Right atrium auricular region (tissue), 2 donors: ENCODE measurements around the gene PRRC2A. TPM values are rescaled to one million over a fixed set of nuclear protein-coding genes. Genes with fewer than 3 reads are reported as not detected.

Experiments
- DNase-seq: peaks from one replicate; pipeline ENCODE4 v3.0.0-alpha.2; 2019; ENCODE audit warnings: low spot score
- H3K27ac ChIP-seq, 2 donors: fragments of 200-600 bp; sonication (generic); 1 replicate in 1 of 2; 2 replicates in 1 of 2; pipeline ENCODE4 v1.5.1; 2016 to 2019
- H3K27me3 ChIP-seq, 2 donors: fragments of 200-600 bp; sonication (generic); one replicate each; pipeline versions ENCODE4 v1.5.1 to v1.6.0; 2017 to 2019
- H3K36me3 ChIP-seq: fragments of 200-600 bp; sonication (generic); one replicate; pipeline ENCODE4 v1.5.1; 2016
- H3K4me1 ChIP-seq, 2 donors: fragments of 200-600 bp; sonication (generic); one replicate each; pipeline versions ENCODE4 v1.5.1 to v1.6.0; 2017 to 2019
- H3K4me3 ChIP-seq, 2 donors: fragments of 200-600 bp; sonication (generic); 1 replicate in 1 of 2; 2 replicates in 1 of 2; pipeline ENCODE4 v1.5.1; 2017 to 2019; ENCODE audit warnings: mild to moderate bottlenecking in 1 of 2, moderate library complexity in 1 of 2
- H3K9me3 ChIP-seq, 2 donors: fragments of 200-600 bp; sonication (generic); one replicate each; pipeline ENCODE4 v1.5.1; 2019
- total RNA-seq, 2 donors: library from RNA; depleted of rRNA; stranded (reverse); fragments of >200 nt; gene quantifications; one replicate each; pipeline ENCODE4 v1.1.0, GENCODE V29; 2016
- TF ChIP-seq, protein P1 (sequence below), 2 donors: fragments of 200-600 bp; sonication (generic); IDR thresholded peaks; one replicate each; pipeline ENCODE4 v1.5.1; 2019; ENCODE audit warnings: antibody characterized with exemption in 2 of 2

PRRC2A gene
- total RNA-seq, 2 donors from 2014 or later, result 61.0 to 96.7 TPM

DNA sequence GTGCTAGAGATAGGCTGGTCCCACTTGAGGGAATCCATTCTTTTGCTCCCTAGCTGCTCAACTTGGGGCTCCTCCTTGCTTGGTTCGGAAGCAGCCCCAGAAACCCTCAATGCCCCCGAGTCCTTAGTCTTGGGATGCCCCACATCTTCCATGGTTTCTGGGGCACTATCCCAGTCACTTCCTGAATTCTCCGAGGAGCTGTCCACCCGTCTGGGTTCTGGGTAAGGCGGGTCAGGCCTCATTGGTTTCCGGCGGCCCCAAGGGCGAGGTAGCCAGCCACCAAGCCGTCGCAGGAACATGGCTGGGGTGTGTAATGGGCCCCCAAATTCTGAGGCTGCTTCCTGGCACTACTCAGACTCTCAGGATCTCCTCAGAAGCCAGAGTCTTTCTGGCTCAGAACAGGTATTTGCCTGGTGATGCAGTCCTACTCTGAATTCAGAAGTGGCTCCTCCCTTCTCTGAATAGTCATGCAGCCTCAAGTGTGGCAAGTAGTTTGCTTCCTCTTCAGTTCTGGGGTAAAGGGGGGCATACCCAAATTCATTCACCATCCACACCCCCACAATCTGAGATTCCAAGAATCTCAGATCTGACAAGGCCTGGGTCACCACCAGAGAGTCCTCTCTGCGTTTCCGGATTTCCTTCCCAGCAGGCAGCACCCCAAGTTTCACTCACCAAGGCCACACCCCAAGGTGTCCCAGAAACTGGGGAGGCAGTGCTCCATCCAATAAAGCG is 39.3 kb downstream of the PRRC2A start:
- peak overlapping the region; percentile 71 to 83 for H3K4me3 ChIP-seq
- no peaks in the 10 kb centered on the region for H3K27me3 ChIP-seq
- no peak for DNase-seq
- H3K4me1 ChIP-seq, result peaks cover 0 to 55% of the 10 kb centered on the region in 2 donors
- H3K9me3 ChIP-seq, result no peaks in the 10 kb centered on the region
- TF ChIP-seq, protein P1, sequence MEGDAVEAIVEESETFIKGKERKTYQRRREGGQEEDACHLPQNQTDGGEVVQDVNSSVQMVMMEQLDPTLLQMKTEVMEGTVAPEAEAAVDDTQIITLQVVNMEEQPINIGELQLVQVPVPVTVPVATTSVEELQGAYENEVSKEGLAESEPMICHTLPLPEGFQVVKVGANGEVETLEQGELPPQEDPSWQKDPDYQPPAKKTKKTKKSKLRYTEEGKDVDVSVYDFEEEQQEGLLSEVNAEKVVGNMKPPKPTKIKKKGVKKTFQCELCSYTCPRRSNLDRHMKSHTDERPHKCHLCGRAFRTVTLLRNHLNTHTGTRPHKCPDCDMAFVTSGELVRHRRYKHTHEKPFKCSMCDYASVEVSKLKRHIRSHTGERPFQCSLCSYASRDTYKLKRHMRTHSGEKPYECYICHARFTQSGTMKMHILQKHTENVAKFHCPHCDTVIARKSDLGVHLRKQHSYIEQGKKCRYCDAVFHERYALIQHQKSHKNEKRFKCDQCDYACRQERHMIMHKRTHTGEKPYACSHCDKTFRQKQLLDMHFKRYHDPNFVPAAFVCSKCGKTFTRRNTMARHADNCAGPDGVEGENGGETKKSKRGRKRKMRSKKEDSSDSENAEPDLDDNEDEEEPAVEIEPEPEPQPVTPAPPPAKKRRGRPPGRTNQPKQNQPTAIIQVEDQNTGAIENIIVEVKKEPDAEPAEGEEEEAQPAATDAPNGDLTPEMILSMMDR (IDR thresholded peaks at IDR 0.05), result no peak
- H3K27ac ChIP-seq, result peak overlapping the region; percentile 81 to 89
- peaks cover 21% of the 10 kb centered on the region for H3K36me3 ChIP-seq

DNA sequence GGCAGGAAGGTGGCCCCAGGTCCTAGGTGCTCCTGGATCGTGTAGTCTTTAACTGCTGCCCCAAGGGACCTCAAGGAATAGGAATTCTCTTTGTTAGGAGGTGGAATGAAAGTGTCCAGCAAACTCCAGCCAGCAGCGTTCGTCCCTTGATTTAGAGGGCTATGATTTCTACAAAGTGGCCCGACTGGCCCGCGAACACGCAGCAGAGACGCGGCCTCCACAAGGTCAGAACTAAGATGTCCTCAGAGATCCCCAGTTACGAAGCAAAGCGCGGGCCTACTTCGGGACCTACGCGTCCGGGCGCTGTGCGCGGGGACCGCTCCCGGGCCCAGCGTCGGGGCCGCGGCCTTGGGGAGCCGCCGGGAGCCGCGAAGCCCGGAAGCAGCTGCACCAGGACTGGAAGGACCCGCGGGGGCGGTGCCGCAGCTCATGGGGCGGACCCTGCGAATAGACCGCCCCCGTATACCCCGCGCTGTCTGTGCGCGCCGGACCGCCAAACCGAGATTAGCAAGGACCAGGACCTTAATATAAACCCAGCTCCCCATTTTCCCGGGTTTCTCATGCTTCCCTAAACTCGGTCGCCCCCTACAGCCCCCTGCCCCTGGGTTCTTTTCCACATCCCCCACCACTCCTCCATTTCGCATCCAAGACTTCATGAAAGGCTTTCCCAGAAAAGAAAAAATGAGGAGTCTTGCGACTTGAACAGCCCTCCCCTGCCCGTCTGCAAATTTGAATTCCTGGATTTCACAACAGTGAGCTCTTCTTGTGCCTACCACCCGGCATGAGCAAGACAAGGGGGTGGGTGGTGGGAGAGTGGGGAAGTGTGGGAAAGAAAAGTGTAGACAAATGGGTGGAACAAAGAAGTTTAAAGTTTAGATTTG is 40.1 kb downstream of the PRRC2A start, which contains the start of gene C6orf47:
C6orf47 (minus strand) TSS at position 398 of the 881 bp plus-strand sequence. CDS start 831 bp downstream, outside the sequence.
- Histone ChIP-seq H3K9me3 (no peaks in the 10 kb centered on the region), H3K27me3 (no peaks in the 10 kb centered on the region), H3K36me3 (peaks cover 21% of the 10 kb centered on the region), H3K27ac (peak within 1 kb of the TSS; percentile 81 to 89), H3K4me3 (peak within 1 kb of the TSS; percentile 71 to 83), H3K4me1 (peaks cover 0 to 55% of the 10 kb centered on the region in 2 donors)
- TF ChIP-seq, protein P1 (IDR thresholded peaks at IDR 0.05), result no peak
- DNase-seq, result peak; percentile 90

DNA sequence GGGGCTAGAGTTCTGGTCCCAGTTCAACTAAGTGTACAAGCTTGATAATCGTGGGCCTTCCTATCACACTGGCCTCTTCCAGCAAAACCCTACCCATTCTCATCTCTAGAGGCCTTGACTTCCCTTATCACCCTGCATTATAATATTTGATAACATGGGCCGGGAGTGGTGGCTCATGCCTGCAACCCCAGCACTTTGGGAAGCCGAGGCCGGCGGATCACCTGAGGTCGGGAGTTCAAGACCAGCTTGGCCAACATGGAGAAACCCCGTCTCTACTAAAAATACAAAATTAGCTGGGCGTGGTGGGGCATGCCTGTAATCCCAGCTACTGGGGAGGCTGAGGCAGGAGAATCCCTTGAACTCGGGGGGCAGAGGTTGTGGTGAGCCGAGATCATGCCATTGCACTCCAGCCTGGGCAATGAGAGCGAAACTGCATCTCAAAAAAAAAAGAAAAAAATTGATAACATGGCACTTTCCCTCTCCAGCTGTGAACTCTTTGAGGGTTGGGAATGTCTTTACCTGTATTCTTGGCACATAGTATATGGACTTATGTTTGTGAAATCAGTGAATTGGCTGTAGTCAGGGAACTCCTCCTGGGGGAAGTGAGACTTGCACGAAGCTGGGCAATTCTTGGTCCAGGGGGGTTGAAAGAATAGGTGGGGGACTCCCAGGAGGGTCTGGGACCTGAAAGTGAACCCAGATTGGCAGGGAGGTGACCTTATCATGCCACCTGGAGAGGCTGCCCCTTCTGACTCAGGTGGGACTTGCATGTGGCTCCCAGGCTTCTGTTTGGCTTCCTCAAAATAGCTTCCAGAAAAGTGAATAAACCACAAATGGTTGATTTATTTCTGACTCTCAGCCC is 41.0 kb downstream of the PRRC2A start:
- Histone ChIP-seq H3K4me1 (peaks cover 0 to 58% of the 10 kb centered on the region in 2 donors), H3K4me3 (peak overlapping the region in 1 of 2 donors; percentile 83)

DNA sequence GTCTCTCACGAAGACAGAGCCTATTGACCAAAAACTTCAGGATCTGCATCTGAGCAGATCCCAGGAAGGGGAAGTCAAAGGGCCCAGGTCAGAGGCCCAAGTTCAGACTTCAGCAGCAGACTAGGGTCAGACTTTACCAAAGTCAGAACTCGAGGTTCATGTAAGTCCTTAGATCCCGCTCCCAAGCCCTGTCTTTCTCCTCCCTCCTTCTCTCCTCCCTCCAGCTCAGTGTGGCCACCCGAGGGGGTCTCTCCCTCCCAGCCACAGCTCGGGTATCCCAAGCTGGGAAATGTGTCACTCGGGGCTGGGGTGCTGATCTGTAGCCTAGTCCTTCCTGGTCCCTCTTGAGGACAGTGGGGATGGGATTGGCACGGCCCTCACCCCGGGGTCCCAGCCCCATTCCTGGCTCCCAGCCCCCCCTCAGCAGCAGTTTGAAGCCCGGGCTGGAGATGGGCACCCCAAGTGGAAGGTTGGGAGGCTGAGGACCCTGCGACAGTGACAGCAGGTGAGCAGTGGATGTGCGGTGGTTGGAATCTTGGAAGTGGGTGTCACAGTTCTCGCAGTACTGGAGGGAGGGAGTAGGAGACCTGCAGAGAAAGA is 41.7 kb downstream of the PRRC2A start:
- H3K4me3 ChIP-seq, result no peak overlapping the region
- H3K27me3 ChIP-seq, result no peaks in the 10 kb centered on the region
- H3K9me3 ChIP-seq, result no peaks in the 10 kb centered on the region
- no peak for DNase-seq
- no peak overlapping the region for H3K27ac ChIP-seq
- TF ChIP-seq, protein P1 (IDR thresholded peaks at IDR 0.05), result no peak
- peaks cover 0 to 65% of the 10 kb centered on the region in 2 donors for H3K4me1 ChIP-seq
- H3K36me3 ChIP-seq, result peaks cover 26% of the 10 kb centered on the region

More for the DNA sequence above, 41.0 kb downstream of the PRRC2A start:
- no peaks in the 10 kb centered on the region for H3K27me3 ChIP-seq
- H3K9me3 ChIP-seq, result no peaks in the 10 kb centered on the region
- peak overlapping the region; percentile 81 to 89 for H3K27ac ChIP-seq
- peaks cover 21% of the 10 kb centered on the region for H3K36me3 ChIP-seq
- no peak for DNase-seq
- TF ChIP-seq, protein P1 (IDR thresholded peaks at IDR 0.05), result no peak
